IPS-18a (cell line): ENCODE measurements around the gene PNMA8B.
"Not testable (repeated sequence)": the region's sequence is repeated elsewhere in the genome, so short reads cannot be mapped to it uniquely, and the experiment has no call there.

ENCODE experiments used
- H3K27ac ChIP-seq: one replicate; pipeline ENCODE4 v1.5.1; 2013; ENCODE audit warnings: low read length
- H3K27me3 ChIP-seq: one replicate; pipeline ENCODE4 v1.6.1; 2013; ENCODE audit warnings: mild to moderate bottlenecking, low read length; ENCODE audit not compliant: control insufficient read depth, insufficient read depth
- H3K36me3 ChIP-seq: one replicate; pipeline ENCODE4 v1.6.1; 2013; ENCODE audit warnings: low read depth, low read length; ENCODE audit not compliant: control insufficient read depth
- H3K4me1 ChIP-seq: one replicate; pipeline ENCODE4 v1.6.1; 2013; ENCODE audit warnings: low read depth, low read length; ENCODE audit not compliant: control insufficient read depth
- H3K4me3 ChIP-seq: one replicate; pipeline ENCODE4 v1.5.1; 2013; ENCODE audit warnings: low read length
- H3K9ac ChIP-seq: one replicate; pipeline ENCODE4 v1.6.1; 2013; ENCODE audit warnings: mild to moderate bottlenecking, low read length, moderate library complexity
- H3K9me3 ChIP-seq: one replicate; pipeline ENCODE4 v1.6.1; 2013; ENCODE audit warnings: low read depth, low read length; ENCODE audit not compliant: control insufficient read depth

Gene PNMA8B

GRCh38 chr19:46503848-46504453, 8.3 kb upstream of the PNMA8B start:
- Histone ChIP-seq H3K4me1 (no peaks in the 10 kb centered on the region), H3K36me3 (no peaks in the 10 kb centered on the region), H3K9ac (no peak overlapping the region), H3K9me3 (no peaks in the 10 kb centered on the region), H3K4me3 (no peak overlapping the region), H3K27me3 (no peaks in the 10 kb centered on the region), H3K27ac (no peak overlapping the region)

- Histone ChIP-seq H3K4me3 (no peak overlapping the region), H3K9ac (no peak overlapping the region), H3K27me3 (no peaks in the 10 kb centered on the region), H3K9me3 (no peaks in the 10 kb centered on the region), H3K36me3 (no peaks in the 10 kb centered on the region), H3K4me1 (no peaks in the 10 kb centered on the region), H3K27ac (no peak overlapping the region)
Measured at GRCh38 chr19:46502891-46503290, 7.2 kb upstream of the PNMA8B start.

- H3K9me3 ChIP-seq, result no peaks in the 10 kb centered on the region
- no peak overlapping the region for H3K9ac ChIP-seq
- no peak overlapping the region for H3K27ac ChIP-seq
- H3K4me3 ChIP-seq, result no peak overlapping the region
- no peaks in the 10 kb centered on the region for H3K36me3 ChIP-seq
- peaks cover 9% of the 10 kb centered on the region for H3K27me3 ChIP-seq
- H3K4me1 ChIP-seq, result peaks cover 3% of the 10 kb centered on the region
Measured at GRCh38 chr19:46499692-46500091, 4.0 kb upstream of the PNMA8B start.

GRCh38 chr19:46497773-46498172, 2.1 kb upstream of the PNMA8B start:
- Histone ChIP-seq H3K27ac (no peak overlapping the region), H3K9me3 (no peaks in the 10 kb centered on the region), H3K36me3 (no peaks in the 10 kb centered on the region), H3K4me3 (no peak overlapping the region), H3K4me1 (peaks cover 3% of the 10 kb centered on the region), H3K9ac (no peak overlapping the region), H3K27me3 (peaks cover 28% of the 10 kb centered on the region)

- peaks cover 37% of the 10 kb centered on the region for H3K27me3 ChIP-seq
- H3K9me3 ChIP-seq, H3K27ac ChIP-seq, H3K4me1 ChIP-seq, H3K36me3 ChIP-seq, H3K9ac ChIP-seq, H3K4me3 ChIP-seq: not testable (repeated sequence)
Measured at GRCh38 chr19:46496886-46497285, 1.2 kb upstream of the PNMA8B start.

GRCh38 chr19:46496304-46496703, 637 bp upstream of the PNMA8B start:
- Histone ChIP-seq H3K36me3 (no peaks in the 10 kb centered on the region), H3K27me3 (peaks cover 43% of the 10 kb centered on the region), H3K4me3 (no peak overlapping the region), H3K9ac (no peak overlapping the region), H3K27ac (no peak overlapping the region), H3K4me1 (peaks cover 3% of the 10 kb centered on the region), H3K9me3 (no peaks in the 10 kb centered on the region)

GRCh38 chr19:46494941-46495785, 504 bp downstream of the PNMA8B start:
- H3K9ac ChIP-seq, result no peak overlapping the region
- H3K4me3 ChIP-seq, result peak overlapping the region; percentile 50
- no peaks in the 10 kb centered on the region for H3K9me3 ChIP-seq
- no peak overlapping the region for H3K27ac ChIP-seq
- peaks cover 3% of the 10 kb centered on the region for H3K4me1 ChIP-seq
- H3K36me3 ChIP-seq, result no peaks in the 10 kb centered on the region
- peaks cover 54% of the 10 kb centered on the region for H3K27me3 ChIP-seq

- Histone ChIP-seq H3K27ac (no peak overlapping the region), H3K9ac (no peak overlapping the region), H3K4me1 (peaks cover 3% of the 10 kb centered on the region), H3K4me3 (peak overlapping the region; percentile 41), H3K27me3 (peaks cover 63% of the 10 kb centered on the region), H3K36me3 (no peaks in the 10 kb centered on the region), H3K9me3 (no peaks in the 10 kb centered on the region)
Measured at GRCh38 chr19:46494146-46494940, 1.3 kb downstream of the PNMA8B start.

GRCh38 chr19:46493236-46494145, 2.2 kb downstream of the PNMA8B start:
- Histone ChIP-seq H3K9me3 (no peaks in the 10 kb centered on the region), H3K27me3 (peaks cover 71% of the 10 kb centered on the region), H3K4me1 (peaks cover 3% of the 10 kb centered on the region), H3K27ac (no peak overlapping the region), H3K9ac (peak overlapping the region; percentile 22), H3K4me3 (peak overlapping the region; percentile 41), H3K36me3 (no peaks in the 10 kb centered on the region)

GRCh38 chr19:46492841-46493235, 2.8 kb downstream of the PNMA8B start:
- Histone ChIP-seq H3K9ac (peak overlapping the region; percentile 6), H3K36me3 (no peaks in the 10 kb centered on the region), H3K9me3 (no peaks in the 10 kb centered on the region), H3K4me1 (peaks cover 3% of the 10 kb centered on the region), H3K4me3 (peak overlapping the region; percentile 41), H3K27ac (no peak overlapping the region), H3K27me3 (peaks cover 78% of the 10 kb centered on the region)
